ENCODE measurements around the gene ALKBH5.

DNA sequence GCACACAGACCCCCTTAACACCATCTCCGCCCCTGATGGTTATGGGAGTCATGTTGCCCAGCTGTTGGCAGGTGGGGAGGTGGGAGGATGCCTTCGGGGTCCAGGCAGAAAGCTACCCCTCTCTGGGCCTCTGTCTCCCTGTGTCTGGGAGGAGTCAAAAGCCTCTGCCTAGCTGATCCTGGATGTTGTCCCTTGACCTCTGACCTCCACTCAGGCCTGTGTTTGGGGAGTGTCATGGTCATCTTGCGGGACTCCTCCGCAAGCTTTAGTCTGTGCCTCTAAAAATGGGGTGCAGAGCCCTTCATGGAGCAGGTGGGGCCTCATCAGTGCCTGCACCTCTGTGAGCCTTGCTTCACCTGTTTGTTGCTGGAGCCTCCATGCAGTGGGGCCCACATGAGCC is 45.6 kb downstream of the ALKBH5 start:
- TF ChIP-seq, protein P1, sequence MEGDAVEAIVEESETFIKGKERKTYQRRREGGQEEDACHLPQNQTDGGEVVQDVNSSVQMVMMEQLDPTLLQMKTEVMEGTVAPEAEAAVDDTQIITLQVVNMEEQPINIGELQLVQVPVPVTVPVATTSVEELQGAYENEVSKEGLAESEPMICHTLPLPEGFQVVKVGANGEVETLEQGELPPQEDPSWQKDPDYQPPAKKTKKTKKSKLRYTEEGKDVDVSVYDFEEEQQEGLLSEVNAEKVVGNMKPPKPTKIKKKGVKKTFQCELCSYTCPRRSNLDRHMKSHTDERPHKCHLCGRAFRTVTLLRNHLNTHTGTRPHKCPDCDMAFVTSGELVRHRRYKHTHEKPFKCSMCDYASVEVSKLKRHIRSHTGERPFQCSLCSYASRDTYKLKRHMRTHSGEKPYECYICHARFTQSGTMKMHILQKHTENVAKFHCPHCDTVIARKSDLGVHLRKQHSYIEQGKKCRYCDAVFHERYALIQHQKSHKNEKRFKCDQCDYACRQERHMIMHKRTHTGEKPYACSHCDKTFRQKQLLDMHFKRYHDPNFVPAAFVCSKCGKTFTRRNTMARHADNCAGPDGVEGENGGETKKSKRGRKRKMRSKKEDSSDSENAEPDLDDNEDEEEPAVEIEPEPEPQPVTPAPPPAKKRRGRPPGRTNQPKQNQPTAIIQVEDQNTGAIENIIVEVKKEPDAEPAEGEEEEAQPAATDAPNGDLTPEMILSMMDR (IDR thresholded peaks at IDR 0.05): no peak
- TF ChIP-seq POLR2A (IDR thresholded peaks at IDR 0.05): no peak
